Measurements from ENCODE around the gene TRPV3.

GRCh38 chr17:3503285-3503684 lies 54.3 kb downstream of the TRPV3 start:
- TF ChIP-seq POLR2A (IDR thresholded peaks at IDR 0.05) (no peak), CTCF (IDR thresholded peaks at IDR 0.05 in 8 of 11, conservative IDR thresholded peaks at IDR 0.05 in 3 of 11) (no peak)
